Activated naive CD4-positive, alpha-beta T cell (primary cell): ENCODE results near the gene CDHR2.
"Not testable (repeated sequence)": the region's sequence is repeated elsewhere in the genome, so short reads cannot be mapped to it uniquely, and the experiment has no call there.

Experiments
- DNase-seq, 4 experiments: peaks; one replicate each; lab custom pipeline; 2025; lab: John Stamatoyannopoulos, UW

The CDHR2 gene

DNA sequence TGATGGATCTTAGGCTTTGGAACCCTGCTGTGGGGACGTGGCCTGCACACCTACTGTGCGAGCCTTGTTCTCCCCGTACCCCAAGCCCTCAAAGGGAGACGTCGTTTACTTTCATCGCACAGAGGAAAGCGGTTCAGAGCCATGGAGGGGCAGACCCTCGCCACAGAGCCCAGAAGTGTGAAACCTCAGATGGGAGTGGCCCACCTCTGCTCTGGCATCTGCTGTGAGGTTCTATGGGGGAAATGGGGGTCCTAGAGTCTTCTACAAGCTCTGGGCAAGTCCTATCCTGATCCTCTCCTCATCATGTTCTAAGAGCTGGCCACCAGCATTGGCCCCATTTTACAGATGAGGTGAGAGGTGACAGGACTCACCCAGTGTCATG, 8.2 kb upstream of the CDHR2 start:
- no peak for DNase-seq

DNA sequence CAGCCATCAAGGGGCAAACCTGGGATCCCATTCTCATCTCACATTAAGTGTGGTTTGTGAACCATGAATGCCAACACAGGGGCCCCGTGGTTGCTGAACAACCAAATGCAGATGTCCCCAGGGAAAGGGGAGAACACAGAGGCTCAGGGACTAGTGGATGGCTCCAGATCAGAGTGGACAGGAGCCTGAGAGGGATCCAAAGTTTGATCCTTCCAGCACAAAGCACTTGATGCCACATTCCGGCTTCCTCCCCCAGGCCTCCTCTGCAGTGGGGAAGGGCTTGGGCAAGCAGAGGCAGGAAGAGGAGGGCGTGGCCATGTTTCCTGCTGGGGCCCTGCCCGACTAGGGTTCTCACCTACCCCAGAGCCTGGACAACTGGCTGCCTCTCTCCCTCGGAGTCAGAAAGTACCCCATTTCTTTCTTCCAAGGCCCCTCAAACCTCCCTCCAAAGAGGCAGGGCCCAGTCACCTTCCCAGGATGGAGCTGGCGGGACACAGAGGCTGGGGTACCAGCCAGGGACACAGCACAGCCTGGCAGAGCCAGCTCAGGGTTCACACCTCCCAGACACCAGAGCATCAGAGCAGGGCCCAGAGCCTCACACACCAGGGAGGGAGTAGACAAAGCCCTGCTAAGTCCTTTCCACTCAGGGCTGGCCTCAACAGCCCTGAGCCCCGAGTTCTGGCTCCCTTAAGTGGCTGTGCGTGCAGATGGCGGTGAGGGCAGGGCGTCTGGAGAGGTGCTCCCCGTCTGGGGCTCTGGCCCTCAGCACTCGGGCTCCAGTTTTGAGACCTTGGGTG, 7.6 kb upstream of the CDHR2 start:
- peak in 2 of 4 experiments; percentile 40 to 67 for DNase-seq

DNA sequence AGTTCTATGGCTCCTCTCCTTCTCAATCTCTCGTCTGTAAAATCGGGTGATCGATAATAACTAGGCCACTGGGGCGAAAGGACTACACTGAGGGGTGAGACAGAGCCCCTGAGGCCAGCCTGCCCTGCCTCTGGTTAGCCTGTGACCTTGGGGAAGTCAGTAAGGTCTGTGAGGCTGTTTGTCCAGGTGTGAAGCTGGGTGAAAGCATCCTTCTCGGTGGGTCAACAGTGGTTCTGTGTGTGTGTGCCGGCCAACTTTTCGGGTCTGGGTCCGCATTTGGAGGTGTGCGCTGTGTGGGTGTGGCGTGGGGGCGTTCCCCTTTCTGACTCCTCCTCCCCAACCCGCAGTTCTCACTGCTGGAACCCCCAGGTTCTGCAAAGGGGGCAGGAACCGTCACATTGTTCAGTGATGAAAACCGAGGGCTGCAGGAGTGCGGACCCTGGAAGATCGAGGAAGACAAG, 7.0 kb upstream of the CDHR2 start:
- DNase-seq: peak in 2 of 4 experiments; percentile 45 to 61

DNA sequence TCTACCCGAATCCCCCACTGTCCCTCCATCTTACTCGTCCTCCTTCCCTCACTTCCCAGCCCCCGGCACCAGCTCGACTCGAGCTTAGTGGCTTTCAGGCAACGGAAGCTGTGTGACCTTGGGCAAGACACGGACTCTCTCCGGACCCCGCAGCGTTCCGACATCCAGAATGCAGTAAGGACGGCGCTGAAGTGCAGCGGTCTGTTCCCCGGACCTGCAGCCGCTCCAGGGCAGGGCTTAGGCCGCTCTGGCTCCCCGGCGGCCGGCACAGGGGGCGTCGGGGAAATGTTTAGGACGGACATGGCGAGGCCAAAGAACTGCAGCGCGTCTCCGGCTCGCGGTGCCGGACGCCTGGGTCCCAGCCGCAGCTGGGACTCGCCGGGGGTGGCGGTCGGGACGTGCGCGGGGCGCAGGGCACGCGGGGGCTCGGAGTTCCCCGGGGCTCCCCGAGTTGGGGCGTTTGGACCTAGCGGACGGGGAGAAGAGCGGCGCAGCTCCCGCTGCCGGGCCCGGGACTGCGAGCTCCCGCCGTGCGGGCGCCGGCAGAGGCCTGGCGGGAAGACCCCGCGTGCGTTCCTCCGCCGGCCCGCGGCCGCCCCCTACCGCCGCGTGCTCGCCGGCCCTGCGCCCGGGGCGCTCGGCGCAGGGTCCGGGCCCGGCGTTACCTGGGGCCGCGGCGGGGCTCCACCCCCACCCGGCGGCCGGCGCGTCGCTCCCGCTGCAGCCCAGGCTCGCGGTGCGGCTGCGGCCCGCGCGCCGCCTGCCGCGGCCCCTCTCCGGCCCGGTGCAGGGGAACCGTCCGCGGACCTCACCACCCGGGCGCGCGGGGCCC, 6.3 kb upstream of the CDHR2 start:
- peak in 1 of 4 experiments; percentile 21 for DNase-seq

DNA sequence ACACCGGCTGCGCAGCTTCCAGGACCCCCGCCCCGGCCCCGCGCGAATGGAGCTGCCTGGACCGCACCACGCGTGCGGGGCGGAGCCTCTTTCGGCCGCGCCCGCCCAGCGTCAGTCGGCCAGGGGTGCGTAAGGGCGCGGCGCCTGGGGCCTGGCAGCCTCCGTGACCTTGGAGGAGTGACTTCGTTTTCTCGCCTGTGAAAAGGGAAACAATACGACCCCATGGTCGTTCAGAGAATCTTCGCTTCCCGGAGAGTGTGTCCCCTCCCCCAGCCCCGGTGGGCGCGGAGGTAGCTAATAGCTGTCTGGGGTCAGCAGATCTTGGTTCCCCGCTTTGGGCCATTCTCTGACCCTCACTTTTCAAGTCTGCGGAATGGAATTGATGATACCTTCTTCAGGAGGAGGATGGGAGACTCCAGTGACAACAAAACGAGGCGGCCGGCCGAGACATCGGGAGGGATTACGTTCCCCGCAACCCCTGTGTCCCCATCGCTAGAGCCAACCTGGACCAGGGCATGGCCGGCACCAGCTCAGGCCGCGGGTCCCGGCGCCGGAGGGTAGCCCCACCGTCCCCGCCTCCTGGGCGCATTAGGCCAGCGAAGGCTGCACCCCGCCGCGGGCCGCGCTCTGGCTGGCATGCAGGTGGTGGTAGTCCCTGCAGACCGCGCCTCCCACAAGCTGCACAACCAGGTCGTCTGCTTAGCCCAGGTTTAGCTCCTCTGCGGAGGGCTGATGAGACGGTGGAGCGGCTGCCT, 5.5 kb upstream of the CDHR2 start:
- DNase-seq: peak in 3 of 4 experiments; percentile 28 to 60 (median 43)

DNA sequence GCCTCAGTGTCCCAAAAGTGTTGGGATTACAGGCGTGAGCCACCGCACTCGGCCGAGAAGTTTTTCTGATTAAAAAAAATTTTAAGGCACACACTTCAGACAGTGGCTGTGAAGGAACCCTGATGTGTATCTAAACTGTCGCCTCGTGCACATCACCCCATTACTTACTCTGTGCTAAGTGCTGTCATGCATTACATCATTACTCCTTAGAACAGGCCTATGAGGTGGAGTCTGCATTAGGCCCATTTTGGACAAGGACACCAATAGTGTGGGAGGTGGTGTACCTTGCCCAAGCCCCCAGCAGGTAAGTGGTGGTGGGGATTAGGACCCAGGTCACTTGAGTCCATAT, 3.8 kb upstream of the CDHR2 start:
- DNase-seq: no peak

DNA sequence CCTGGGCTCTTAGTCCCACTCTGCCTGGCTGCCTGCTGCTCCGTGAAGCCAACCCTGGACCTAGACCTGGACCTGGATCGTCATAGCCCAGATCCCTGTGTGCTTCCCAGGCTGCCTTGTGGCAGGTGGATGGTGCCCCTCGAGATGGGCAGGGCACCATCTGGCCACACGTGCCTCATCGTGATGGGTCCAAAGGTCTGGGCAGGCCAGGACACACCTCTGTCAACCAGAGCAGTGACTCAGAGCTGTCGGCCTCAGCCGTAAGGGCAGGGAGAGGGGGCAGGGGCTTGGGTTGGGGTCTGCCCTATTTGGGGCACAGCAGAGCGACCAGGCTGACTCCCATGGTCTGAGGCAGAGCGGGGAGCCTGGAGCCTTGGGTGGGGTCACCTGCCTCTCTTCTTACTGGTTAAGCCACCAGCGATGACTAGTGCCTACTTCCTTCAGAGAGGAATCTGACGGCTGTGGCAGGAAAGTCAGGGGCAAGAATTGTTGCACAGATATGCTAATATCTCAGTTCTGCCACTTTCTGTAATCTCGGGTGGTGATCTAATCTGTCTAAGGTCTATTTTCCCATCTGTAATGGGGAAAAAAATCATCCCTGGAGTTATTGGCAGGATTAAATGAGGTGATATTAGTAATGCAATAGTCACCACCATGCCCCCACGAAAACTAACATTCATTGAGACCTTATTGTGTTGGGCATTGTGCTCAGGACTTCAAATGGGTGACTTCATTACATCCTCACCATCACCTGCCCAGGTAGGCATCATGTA, 3.2 kb upstream of the CDHR2 start:
- no peak for DNase-seq

DNA sequence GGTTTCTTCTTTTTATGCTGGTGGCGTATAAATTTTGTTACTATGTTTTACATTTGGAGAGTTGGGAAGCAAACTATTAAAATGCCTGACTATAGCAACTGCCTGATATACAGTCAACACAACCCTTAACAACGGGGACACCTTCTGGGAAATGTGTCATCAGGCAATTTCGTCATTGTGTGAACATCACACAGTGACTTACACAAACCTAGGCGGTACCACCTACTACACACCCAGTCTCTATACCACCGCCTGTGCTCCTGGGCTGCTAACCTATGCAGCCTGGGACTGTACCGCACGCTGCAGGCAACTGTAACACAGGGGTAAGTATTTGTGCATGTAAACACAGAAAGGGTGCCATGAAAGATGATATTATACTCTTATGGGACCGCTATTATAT, 1.3 kb upstream of the CDHR2 start:
- DNase-seq: no peak

DNA sequence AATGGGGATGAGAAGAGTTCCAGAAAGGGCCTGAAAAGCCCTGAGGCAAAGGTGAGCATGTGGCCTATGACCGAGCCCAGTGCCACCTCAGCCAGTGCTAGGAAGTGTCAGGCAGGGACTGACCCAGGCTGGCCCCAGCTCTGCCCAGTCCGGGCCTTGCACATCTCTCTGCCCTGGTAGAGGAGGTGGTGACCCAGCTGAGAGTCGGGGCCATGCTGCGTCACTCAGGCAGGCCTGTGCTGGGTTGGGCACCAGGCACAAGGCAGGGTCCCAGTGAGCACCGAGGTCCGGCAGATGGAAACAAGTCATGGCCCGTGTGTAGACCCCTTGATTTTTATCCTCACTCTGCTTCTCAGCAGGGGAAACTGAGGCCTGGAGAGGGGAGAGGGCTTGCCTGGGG, 729 bp downstream of the CDHR2 start:
- no peak for DNase-seq

DNA sequence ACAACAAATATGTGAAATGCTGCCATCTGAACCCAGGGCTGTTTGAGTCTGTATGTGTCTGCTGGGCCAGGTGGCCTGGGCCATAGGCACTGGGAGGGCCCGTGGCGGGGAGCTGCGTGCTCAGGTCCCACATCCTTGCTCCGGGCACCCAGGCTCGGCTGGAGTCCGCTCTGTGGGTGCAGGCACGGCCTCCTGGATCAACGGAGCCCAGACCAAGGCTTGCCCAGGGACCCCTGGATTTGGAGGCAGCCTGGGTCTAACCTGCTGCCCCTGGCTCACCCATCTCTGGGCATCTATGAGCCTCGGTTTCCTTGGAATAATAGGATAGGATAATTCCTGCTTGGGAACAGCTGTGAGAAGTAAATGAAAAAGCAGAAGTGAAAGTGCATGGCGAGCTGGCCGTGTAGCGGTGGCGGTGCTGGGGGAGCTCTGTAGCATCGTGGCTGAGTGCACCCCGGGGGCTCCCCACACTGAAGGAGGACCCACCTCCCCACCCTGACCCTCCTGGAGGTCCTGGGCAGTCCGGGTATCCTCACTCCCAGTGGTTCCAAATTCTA, 1.2 kb downstream of the CDHR2 start:
- no peak for DNase-seq

DNA sequence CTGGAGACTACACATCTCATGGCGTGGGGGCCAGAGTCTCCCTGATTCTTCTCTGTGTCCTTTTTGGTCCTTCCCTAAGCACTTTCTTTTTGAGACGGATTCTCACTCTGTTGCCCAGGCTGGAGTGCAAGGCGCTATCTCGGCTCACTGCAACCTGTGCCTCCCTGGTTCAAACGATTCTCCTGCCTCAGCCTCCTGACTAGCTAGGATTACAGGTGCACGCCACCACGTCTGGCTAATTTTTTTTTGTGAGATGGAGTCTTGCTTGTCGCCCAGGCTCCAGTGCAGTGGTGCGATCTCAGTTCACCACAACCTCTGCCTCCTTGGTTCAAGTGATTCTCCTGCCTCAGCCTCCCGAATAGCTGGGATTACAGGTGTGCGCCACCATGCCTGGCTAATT, 1.8 kb downstream of the CDHR2 start:
- not testable (repeated sequence) for DNase-seq

DNA sequence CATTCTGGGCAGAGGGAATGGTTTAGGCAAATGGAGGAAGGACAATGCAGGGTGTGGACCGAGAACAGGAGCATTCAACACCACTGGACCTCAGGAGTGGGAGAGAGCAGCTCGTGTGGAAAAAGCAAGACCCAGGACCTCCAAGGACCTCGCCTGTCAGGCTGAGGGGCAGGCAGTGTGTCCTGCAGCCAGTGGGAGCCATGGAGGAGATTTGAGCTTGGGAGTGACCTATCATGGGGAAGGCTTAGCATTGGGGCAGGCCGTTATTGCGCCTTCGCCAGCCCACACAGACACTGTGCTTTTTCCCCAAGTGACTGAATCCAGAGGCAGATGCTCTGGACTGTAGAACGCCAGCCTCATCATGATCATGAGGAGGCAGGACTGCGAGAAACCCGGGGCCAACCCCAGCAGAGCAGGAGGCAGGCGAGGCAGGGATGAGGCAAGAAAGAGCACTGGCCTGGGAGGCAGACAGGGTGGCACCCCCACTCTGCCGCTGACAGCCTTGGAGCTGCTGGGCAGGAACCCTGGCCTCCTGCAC, 3.3 kb downstream of the CDHR2 start:
- DNase-seq: no peak

DNA sequence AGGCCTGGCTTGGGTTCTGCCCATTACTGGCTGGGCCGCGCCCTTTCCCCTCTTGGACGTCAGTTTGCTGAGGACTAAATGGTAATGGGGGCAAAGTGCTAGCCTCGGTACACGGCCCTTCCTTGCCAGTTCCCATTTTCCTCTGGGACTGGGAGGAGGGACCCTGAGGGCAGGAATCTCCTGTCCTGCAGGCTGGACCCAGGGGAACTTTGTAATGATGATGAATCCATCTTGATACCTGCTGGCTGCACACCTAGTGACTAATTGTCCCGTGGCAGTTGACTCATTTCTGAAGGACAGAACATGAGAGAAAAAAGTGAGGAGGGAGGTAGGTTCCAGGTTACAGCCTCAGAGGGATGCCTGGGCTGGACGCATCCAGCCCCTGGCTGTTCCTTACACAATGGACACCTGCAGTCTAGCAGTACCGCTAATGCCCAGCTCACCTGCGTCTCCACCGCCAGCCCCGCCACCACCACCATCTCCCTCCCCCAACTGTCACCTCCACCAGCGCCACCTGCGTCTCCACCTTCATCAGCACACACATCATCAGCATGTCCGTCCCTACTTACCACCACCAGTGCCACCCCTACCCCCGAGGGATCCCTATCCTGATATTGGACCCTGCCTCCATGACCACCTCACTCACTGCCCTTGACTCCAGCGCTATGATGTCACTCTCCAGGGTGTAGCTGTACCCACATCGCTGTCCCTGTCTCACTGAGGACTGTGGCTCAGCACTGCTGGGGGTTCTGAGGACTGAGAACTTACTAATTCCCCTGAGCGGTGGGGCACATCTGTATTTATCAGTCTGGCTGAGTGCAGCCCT, 4.3 kb downstream of the CDHR2 start:
- no peak for DNase-seq

DNA sequence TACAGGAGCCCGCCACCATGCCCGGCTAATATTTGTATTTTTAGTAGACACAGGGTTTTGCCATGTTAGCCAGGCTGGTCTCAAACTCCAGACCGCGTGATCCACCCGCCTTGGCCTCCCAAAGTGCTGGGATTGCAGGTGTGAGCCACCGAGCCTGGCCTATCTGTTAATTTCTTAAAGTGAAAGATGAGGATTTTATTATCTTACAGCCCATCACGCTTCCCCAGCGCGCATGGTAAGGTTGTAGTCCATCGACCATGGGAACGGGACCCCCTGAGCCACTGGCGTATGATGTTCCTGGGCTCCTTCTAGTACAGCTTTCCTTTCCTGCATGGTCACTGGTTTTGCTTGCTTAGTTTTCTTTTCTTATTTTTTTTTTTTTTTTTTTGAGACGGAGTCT, 8.7 kb downstream of the CDHR2 start:
- DNase-seq: no peak

DNA sequence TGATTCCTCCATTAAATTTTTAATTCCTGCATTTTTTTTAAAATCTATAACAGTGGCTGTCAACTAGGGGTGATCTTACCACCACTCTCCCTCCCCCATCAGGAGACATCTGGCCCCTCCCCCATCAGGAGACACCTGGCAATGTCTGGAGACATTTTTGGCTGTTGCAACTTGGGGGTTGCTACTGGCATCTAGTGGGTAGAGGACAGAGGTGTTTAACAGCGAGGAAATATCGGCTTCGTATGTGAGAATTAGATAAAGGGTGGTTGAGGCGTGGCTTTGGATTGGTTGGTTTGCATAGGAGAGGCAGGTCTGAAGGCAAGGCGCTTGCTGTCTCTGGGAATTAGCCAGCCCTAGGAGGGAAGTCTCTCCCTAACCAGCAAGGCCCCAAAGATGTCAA, 10.5 kb downstream of the CDHR2 start:
- peak in 1 of 4 experiments; percentile 9 for DNase-seq

DNA sequence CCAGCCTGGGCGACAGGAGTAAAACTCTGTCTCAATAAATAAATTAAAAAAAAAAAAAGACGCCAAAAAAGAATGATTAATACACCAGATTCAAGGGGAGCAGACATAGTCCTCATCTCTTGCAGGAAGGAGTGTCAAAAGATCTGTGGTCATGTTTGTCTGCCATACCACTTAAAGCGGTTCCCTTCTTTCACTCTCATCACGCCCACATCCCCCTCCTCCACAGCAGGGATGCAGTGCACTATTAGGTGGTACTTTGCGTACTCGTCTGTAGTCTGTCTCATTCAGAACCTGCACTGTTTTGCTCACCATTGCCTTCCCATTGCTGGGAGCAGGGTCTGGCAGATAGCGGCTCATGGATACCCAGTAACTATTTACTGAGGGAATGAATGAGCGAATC, 11.2 kb downstream of the CDHR2 start:
- no peak for DNase-seq

DNA sequence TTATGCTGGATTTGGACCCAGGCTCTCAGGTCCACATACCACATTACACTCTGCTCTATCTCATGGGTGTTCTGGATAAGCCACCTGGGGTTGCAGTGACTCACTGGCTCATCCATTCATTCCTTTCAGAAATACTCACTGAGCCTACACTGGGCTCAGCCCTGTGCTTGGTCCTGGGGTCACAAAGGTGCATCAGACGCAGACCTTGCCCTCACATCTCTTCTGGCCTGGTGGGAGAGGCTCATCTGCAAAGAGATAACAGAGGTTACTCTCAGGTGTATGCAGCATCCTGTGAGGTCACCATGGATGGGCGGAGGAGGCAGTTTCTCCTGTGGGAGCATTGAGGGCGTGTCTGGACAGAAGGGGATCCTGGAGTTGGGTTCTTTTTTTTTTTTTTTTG, 12.1 kb downstream of the CDHR2 start:
- DNase-seq: no peak

DNA sequence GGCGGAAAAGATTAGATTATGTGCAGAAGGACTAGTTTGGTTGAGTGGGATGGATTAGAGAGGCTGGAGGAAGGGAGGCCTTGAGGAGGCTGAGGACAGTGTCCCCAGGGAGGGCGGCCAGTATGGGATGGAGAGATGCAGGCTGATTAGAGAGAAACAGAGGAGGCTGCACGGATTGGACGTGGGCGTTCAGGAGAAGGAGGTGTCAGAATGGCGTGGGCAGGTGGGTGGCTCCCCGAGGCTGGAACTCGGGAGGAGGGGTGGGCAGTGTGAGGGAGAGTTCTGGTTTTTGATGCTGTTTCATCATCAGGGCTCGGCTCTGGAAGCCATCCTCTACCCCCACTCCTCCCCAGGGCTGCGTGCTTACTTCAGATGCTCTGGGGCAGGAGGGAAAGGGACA, 13.0 kb downstream of the CDHR2 start:
- DNase-seq: no peak

DNA sequence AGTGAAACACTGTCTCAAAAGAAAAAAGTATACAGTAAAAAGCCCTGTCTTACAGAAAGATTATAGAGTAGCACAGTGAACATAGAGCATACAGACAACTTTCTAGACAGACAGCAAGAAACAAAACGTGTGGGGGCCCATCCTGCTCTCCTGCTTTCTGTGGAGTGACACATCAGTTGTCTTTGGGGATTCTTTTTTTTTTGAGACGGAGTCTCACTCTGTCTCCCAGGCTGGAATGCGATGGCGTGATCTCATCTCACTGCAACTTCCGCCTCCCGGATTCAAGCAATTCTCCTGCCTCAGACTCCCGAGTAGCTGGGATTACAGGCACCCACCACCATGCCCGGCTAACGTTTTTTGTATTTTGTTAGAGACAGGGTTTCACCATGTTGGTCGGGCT, 14.9 kb downstream of the CDHR2 start:
- DNase-seq: no peak

DNA sequence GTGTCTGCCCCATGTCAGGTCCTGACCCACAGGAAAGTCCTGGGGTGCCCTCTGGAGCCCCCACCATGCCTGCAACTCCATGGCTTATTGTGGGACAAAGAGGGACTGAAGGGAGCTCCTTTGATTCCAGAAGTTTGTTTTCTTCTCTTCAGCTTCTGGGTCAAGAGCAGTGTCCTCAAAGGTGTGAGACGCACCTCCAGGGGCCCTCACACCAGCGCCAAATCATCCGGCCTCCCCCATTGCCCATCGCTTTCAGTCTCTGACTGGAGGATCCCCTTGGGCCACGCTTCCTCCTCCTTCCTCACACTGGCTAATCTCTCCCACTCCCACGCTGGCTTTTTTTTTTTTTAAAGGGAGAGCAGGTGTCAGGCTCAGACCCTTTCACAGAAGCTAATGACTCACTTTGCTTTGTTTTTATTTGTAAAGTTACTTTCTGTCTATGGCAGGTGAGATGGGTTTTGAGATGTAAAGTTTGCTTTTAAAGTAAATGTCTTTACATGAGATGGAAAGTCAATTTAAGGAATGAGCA, 16.7 kb downstream of the CDHR2 start:
- DNase-seq: no peak
